Amygdala (tissue), 56 donors: ENCODE measurements around the gene CDK5.

Experiments used
- DNase-seq, 56 donors: peaks; one replicate each; lab custom pipeline; 2025; lab: John Stamatoyannopoulos, UW

The CDK5 gene

DNA sequence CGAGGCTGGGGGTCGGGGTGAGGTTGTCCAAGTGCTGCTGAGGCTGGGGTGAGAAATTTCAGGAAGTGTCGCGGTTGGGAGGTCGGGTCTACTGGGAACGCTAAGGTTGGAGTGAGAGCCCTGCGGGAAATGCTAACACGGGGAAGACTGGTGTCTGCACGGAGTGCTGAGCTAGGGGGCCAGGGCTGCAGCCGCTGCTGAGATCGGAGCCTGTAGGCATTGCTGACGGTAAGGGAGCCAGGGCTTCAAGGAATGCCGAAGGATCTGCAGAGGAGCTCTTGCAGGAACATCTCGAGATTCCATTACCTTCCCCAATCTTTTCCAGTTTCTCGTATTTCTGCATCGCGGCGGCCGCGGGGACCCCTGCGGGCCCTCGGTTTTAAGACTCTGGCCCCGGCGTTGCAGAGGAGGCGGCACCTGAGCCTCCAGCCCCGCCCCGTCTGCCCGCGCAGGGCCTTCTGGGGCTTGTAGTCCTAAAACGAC is at the start of gene CDK5:
Gene CDK5 (minus strand): TSS at position 392 of the 483 bp plus-strand sequence. CDS start 49 bp downstream, at position 343.
- peak in 3 of 56 donors; percentile 56 to 96 (median 95) for DNase-seq

DNA sequence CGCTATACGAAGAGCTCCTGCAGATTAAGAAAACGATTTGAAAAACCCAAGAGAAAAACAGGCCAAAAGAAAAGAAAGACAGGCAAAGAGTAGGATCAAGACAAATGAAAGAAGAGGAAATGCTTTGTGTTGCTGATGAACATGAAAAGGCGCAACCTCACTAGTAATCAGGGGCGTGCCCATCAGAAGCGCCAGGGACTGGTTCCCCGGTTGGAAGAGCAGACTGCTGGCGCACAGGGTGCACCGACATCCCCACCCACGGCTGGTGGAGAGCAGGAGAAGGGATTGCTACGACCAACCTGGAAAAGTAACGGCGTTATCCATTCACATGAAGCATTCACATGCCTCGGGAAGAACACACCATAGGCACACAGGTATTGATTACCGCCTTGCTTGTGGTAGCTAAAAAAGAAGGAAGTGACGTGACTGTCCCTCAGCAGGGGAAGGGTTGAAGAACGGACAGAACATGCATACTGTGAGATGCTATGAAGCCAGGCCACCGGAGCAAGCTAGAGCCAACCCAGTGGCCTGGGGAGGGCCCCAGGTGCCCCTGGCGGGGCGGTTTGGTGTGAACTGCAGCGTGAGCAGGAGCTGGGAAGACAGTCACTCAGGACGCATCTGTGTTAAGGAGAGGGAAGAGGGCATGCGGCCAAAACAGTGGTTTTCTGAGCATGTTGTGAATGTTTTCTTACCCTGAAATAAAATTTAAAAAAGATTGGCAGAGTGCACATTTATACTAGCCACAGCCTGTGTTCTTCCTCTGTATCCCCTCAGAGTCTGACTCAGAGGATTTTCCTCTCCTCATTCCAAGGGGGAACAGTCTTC is 46.9 kb upstream of the CDK5 start:
- no peak for DNase-seq

GRCh38 chr7:151103973-151104372 is 46.3 kb upstream of the CDK5 start:
- no peak for DNase-seq

DNA sequence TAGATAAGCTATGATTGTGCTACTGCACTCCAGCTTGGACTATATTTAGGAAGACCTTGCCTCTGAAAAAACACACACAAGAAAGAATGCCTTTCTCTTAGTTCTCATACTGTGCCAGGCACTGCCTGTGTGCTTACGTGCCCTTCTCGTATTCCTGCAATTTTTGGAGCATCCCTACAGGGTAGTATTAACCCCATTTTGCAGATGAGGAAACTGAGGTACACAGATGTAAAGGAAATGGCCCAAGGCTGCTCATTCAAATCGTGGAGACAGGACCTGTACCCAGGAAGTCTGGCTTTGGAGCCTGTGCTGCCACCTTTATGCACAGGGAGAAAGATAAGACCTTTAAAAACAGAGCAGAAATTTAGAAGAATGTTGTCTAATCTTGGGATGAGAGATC is 45.3 kb upstream of the CDK5 start:
- DNase-seq, result no peak

- DNase-seq, result no peak
Observed at GRCh38 chr7:151101621-151102396, 44.1 kb upstream of the CDK5 start.

GRCh38 chr7:151100921-151101320 is 43.2 kb upstream of the CDK5 start:
- DNase-seq, result no peak

DNA sequence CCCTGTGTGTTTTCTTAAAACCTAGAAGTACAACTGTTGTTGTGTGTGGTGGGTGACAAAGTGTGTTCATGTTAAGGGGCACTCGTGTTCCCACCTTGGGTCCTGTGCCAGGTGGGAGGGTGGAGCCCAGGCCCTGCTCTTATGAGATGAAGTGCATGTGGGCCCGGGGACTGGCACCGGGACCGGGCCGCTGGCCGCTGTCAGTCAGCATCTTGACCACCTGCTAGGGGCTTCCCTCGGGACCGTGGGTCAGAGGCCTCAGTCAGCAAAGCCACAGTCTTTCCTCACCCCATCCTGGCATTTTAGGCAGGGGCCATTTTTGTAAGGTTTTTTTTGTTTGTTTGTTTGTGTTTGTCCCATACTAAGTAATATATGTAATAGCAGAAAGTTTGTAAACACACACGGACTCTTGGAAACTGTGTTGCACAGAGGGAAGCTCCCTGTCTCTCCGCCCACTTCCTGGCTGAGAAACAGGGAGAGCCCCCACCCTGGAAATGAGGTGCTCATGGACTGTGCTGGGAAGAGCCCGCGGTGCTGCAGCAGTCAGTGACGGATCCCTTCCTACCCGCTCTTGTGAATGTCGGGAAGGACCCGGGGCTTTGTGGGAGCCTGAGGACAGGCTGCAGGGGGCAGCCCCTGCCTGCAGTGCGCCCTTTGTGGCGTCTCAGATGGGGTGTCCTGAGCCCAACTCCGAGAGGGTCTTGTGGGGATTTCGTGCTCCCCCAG is 42.0 kb upstream of the CDK5 start:
- peak in 1 of 56 donors; percentile 20 for DNase-seq

DNA sequence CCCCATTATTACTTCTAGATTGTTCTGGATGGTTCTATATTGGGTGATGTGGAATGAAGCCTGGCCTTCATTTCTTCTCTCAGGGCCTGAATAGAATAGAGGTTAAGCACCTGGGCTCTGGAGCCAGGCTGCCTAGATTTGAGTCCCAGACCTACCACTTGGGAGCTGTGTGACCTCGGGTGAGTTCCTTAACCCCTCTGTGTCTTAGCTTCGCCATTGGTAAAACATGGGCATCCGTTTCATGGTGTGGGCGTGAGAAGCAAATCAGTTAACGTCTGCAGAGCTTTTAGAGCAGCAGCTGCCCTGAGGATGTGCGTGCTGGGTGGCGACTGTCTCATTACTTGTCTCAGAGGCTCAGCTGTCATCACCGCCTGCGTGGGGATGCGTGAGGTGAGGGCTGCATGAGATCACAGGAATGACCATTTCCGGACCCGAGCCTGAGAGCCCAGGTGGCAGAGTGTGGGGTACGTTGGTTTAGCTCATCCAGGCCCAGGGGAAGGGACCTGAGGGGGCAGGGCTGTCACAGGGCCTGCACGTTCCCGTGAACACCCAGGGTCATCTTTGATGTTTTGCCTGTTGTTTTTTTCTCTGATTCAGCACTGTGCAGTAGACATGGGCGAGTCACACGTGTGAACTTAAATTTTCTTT is 38.3 kb upstream of the CDK5 start:
- peak in 3 of 56 donors; percentile 16 to 25 (median 21) for DNase-seq

- peak in 1 of 56 donors; percentile 57 for DNase-seq
Observed at GRCh38 chr7:151095123-151095797, 37.6 kb upstream of the CDK5 start.

- DNase-seq, result no peak
Observed at GRCh38 chr7:151094675-151095074, 37.0 kb upstream of the CDK5 start.

GRCh38 chr7:151093748-151094147 is 36.1 kb upstream of the CDK5 start:
- no peak for DNase-seq

DNA sequence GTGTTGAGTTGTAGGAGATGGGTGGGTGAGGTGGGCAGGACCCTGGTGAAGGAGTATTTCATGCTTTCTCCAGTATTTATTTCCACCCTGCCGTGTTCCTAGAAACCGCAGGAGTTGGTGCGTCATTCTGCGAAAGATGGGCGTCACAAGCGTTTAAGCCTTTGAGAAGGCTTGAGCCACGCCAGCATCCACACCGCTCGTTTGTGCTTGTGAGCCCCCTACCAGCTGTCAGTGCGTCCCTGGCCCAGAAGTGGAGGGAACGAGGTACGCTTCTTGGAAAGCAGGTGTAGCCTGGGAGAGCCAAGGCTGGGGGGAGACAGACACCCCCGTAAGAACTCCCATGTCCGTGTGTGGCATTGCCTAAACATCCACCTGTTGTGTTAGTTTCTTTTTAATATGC is 34.3 kb upstream of the CDK5 start:
- no peak for DNase-seq

- no peak for DNase-seq
Observed at GRCh38 chr7:151091431-151091830, 33.7 kb upstream of the CDK5 start.

DNA sequence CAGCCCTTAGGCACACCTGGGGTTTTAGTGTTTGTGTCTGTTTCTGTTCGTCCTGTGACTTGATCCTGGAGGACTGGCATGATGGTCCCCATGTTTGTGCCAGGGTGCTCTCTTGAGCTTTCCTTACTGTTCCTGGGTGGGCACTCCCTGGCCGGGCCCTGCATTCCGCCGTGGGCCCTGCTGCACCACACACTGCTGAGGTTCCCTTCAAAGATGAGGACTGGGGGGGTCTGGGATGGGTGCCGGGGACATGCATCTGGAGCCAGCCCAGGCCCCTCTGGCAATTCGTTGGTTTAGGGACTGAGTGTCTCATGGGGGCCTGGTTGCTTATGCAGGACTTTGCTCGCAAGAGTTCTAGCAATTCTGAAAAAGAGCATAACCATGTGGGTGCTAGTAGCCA is 33.3 kb upstream of the CDK5 start:
- DNase-seq, result no peak

DNA sequence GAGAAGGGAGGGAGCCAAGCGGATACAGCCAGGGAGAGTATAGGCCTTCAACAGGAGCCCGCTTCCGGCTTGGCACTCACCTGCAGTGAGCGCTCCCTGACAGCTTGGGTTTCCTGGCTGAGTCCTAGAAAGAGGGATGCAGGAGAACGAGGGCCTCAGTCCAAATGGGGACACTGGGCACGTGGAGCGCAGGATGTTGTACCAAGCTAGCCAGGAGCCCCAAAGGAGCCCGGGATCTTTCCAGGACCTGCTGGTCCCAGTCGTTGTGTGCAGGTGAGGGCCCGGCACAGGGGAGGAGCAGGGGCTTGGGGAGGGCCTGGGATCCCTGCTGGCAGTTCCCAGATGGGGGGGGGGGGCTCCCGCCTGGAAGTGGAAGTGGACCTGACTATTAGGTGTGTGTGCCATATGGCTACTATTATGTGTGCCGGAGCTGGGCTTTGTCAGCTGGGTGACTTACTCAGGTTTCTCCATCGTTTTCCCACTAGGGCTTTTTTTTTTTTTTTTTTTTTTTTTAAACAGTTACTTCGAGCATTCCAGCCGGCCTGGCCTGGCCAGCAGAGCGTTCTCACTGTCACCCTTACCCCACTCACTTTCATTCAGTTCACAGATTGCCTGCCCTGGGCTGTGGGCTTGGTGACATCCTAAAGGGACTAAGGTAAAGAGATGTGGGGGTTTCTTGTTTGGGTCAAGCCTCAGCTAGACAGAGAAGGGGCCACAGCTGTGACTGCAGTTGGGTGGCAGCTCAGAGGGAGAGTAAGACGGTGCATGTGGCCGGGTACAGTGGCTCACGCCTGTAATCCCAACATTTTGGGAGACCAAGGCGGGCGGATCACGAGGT is 32.4 kb upstream of the CDK5 start:
- DNase-seq, result no peak

DNA sequence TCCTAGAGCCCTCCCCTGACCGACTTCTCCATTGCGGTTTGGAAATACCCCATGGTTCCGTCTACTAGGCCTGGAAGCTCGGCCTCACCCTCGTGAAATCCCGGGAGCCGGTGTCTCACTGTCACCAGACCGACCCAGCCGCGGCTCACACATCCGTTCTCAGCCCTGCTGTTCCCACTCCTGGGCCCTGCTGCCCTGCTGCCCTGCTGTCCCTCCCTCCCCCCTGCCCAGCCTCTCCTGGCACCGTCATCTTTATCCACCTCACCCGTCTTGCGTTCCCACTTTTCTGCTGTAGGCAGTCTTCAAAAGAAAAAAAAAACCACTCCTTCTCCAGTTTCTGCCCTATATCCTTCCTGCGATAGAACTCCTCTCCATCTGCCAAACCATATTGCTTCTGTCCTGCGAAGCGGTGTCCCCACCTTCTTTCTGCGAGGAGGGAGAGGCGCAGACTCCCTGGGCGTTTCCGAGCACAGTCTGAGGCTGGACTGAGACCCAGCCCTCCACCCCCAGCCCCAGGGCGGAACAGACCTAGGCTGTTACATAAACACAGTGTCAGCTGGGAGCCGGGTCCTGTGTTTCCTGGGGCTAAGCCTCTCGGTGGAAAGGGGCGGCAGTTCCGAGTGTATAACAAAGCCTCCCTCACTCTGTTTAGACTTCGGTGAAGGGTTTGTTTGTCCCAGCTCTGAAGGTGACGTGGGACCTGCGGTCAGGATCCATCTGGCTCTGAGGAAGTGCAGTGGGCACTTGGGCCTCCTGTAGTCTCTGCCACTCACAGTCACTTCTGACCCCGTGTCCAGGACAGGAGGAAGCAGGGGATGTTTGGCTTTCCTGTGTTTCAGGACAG is 31.4 kb upstream of the CDK5 start:
- peak in 24 of 56 donors; percentile 16 to 50 (median 38) for DNase-seq

- peak in 1 of 56 donors; percentile 29 for DNase-seq
Observed at GRCh38 chr7:151088019-151088855, 30.5 kb upstream of the CDK5 start.
